Adrenal gland (tissue), 12 donors: ENCODE data around the gene ITGB3. TPM values are rescaled to one million over a fixed set of nuclear protein-coding genes. Genes with fewer than 3 reads are reported as not detected.

Experiments
- DNase-seq, 7 donors: peaks; one replicate each; pipeline ENCODE4 v3.0.0-alpha.2; 2019 to 2020
- H3K27ac ChIP-seq, 5 donors: fragments of 200-600 bp; sonication (generic) in 4 of 5; 1 replicate in 3 of 5; 2 replicates in 2 of 5; pipeline versions ENCODE4 v1.5.1 to v1.8.0; 2016 to 2020; ENCODE audit warnings: mild to moderate bottlenecking in 1 of 5
- H3K27me3 ChIP-seq: fragments of 200-600 bp; 2 replicates; pipeline ENCODE4 v1.8.0; 2021
- H3K36me3 ChIP-seq, 2 donors: fragments of 200-600 bp; replicated peaks in 1 of 2; 1 replicate in 1 of 2; 2 replicates in 1 of 2; pipeline versions ENCODE4 v1.5.1 to v1.8.0; 2018 to 2022
- H3K4me1 ChIP-seq, 2 donors: fragments of 200-600 bp; replicated peaks in 1 of 2; 1 replicate in 1 of 2; 2 replicates in 1 of 2; pipeline versions ENCODE4 v1.5.1 to v1.8.0; 2018 to 2021
- H3K4me3 ChIP-seq, 4 donors: fragments of 200-600 bp; sonication (generic) in 3 of 4; one replicate each; pipeline ENCODE4 v1.5.1; 2016 to 2018
- H3K9me3 ChIP-seq, 3 donors: fragments of 200-600 bp; sonication (generic) in 1 of 3; replicated peaks in 1 of 3; 1 replicate in 2 of 3; 2 replicates in 1 of 3; pipeline versions ENCODE4 v1.5.1 to v1.8.0; 2016 to 2021
- POLR2A ChIP-seq, 2 donors: fragments of 450-650 bp; IDR thresholded peaks; one replicate each; pipeline ENCODE4 v1.6.1; 2017; ENCODE audit warnings: antibody characterized with exemption in 2 of 2, mild to moderate bottlenecking in 2 of 2, moderate library complexity in 1 of 2
- WGBS, 4 donors: extraction: QIAGEN DNeasy Blood & Tissue Kit in 2 of 4; methylation state at CpG; one replicate each; pipeline versions ENCODE4 v1.1.5 to v1.1.7; 2013 to 2017; 5-methylcytosine and 5-hydroxymethylcytosine counted together
- intact Hi-C, 2 donors: fragments of 100-400 bp; cut with DNase I; formaldehyde crosslinking; loops; one replicate each; pipeline versions ENCODE4 v1.14.1 to v1.15.0; 2022 to 2023
- polyA plus RNA-seq, 3 donors: library from polyadenylated mRNA; stranded (reverse); fragments of 200-250 nt in 2 of 3; fragments of 350-450 nt in 1 of 3; fragmentation: Illumina TruSeq in 1 of 3; extraction: RNeasy Lipid Tissue Mini Kit (QIAGEN cat#74804) in 1 of 3; gene quantifications; one replicate each; pipeline ENCODE4 v1.2.3, GENCODE V29; 2013 to 2014
- small RNA-seq, 2 donors: library from RNA; depleted of rRNA; stranded (forward); fragments of <200 nt; gene quantifications; one replicate each; pipeline ENCODE3, GENCODE V24; 2016
- total RNA-seq, 9 donors: library from RNA; depleted of rRNA in 4 of 9; stranded (reverse); fragments of >200 nt in 4 of 9; fragments of 120-200 nt in 1 of 9; fragmentation: NEBNext Ultra II Directional in 1 of 9; extraction: Animal tissue kit (Norgen Biotek cat#: 25700) in 1 of 9; gene quantifications; one replicate each; pipeline versions ENCODE4 v1.1.0 to v1.2.4, GENCODE V29; 2013 to 2023
- TF ChIP-seq, protein P1 (sequence below), 6 experiments: fragments of 450-650 bp in 4 of 6; fragments of 200-600 bp in 2 of 6; sonication (generic) in 1 of 6; IDR thresholded peaks; 1 replicate in 5 of 6; 2 replicates in 1 of 6; pipeline versions ENCODE4 v1.5.1 to v1.8.0; 2016 to 2021; ENCODE audit warnings: antibody characterized with exemption in 6 of 6, mild to moderate bottlenecking in 2 of 6, moderate library complexity in 1 of 6
- donor health status: healthy with polysubstance abuse.
- donor health status: Bipolar disorder and iron deficiency.
- donor health status: DM: yes; HTN: yes; CAD: no.
- donor health status: DM: no; HTN: no; CAD: no.
- donor health status: DM: no; HTN: no; CAD: no.
- donor health status: DM: yes; HTN: yes; CAD: no.

ITGB3 gene
- total and polyA plus RNA-seq, 12 donors: 0.12 to 3.7 (median 1.5) TPM

DNA sequence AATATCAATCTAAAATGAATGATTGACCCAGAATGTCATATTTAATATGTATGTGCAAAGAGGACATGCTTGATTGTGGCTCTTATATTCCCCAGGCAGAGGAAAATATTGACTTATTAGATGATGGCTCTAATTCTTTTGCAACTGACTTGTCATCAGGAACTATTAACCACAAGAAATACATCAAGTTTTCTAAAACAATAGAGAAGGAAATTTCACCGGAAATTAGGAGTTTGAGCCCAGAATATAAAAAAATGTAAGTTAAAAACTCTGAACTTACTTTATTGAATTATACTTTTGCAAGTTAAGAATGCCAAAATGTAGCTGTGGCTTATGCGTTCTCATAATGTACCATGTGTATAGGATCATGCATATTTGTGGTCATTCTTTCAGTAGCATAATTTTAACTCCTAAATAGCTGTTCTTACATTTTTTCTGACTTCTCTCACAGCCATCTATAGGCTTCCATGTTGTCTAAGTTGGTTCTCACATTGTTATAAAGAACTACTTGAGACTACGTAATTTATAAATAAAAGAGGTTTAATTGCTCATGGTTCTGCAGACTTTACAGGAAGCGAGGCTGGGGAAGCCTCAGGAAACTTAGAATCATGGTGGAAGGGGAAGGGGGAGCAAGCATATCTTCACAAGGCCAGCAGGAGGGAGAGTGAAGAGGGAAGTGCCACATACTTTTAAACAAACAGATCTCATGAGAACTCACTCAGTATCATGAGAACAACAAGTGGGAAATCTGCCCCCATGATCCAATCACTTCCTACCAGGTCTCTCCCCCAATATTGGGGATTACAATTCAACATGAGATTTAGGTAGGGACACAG, 81.7 kb downstream of the ITGB3 start:
- no peak overlapping the region for H3K27ac ChIP-seq
- H3K27me3 ChIP-seq: no peaks in the 10 kb centered on the region
- 78 to 81% (median 80%) methylated on average over 4 of the region's 4 CpGs for WGBS, 4 donors
- no peaks in the 10 kb centered on the region for H3K4me1 ChIP-seq
- no peak for TF ChIP-seq POLR2A (IDR thresholded peaks at IDR 0.05)
- TF ChIP-seq, protein P1, sequence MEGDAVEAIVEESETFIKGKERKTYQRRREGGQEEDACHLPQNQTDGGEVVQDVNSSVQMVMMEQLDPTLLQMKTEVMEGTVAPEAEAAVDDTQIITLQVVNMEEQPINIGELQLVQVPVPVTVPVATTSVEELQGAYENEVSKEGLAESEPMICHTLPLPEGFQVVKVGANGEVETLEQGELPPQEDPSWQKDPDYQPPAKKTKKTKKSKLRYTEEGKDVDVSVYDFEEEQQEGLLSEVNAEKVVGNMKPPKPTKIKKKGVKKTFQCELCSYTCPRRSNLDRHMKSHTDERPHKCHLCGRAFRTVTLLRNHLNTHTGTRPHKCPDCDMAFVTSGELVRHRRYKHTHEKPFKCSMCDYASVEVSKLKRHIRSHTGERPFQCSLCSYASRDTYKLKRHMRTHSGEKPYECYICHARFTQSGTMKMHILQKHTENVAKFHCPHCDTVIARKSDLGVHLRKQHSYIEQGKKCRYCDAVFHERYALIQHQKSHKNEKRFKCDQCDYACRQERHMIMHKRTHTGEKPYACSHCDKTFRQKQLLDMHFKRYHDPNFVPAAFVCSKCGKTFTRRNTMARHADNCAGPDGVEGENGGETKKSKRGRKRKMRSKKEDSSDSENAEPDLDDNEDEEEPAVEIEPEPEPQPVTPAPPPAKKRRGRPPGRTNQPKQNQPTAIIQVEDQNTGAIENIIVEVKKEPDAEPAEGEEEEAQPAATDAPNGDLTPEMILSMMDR (IDR thresholded peaks at IDR 0.05): no peak
- no peaks in the 10 kb centered on the region for H3K9me3 ChIP-seq
- DNase-seq: no peak
- intact Hi-C loops: no loop called here
- H3K4me3 ChIP-seq: no peak overlapping the region
- no peaks in the 10 kb centered on the region for H3K36me3 ChIP-seq

DNA sequence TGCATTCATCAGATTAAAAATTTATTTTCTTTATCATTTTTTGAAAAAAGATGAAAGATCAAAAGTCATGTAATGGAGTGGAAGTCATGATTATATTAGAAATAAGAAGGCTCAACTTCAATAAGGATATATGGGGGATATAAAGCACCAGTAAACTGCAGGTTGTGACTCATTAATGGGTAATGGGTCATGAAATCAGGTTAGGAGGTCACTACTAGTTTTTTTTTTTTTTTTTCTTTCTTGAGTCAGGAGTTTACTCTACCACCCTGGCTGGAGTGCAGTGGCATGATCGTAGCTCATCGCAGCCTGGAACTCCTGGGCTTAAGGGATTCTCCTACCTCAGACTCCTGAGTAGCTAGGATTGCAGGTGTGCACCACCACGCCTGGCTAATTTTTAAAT, 84.4 kb downstream of the ITGB3 start:
- intact Hi-C loops: no loop called here
- TF ChIP-seq, protein P1 (IDR thresholded peaks at IDR 0.05): no peak
- TF ChIP-seq POLR2A (IDR thresholded peaks at IDR 0.05): no peak
- Histone ChIP-seq H3K4me3 (no peak overlapping the region), H3K4me1 (no peaks in the 10 kb centered on the region), H3K27ac (no peak overlapping the region), H3K9me3 (no peaks in the 10 kb centered on the region), H3K36me3 (no peaks in the 10 kb centered on the region), H3K27me3 (no peaks in the 10 kb centered on the region)
- WGBS, 4 donors: 85 to 96% (median 93%) methylated on average over 3 of the region's 3 CpGs
- DNase-seq: no peak

DNA sequence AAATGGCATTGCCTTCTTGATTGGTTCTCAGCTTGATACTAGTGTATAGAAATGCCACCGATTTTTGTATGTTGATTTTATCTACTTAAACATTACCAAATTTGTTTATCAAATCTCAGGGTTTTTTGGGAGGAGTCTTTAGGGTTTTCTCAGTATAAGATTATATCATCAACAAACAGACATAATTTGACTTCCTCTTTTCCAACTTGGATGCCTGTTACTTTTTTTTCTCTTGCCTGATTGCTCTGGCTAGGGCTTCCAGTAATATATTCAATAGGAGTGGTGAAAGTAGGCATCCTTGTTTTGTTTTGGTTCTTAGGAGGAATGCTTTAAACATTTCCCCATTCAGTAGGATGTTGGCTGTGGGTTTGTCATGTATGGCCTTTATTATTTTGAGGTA, 99.2 kb downstream of the ITGB3 start:
- Histone ChIP-seq H3K27ac (no peak overlapping the region), H3K36me3 (no peaks in the 10 kb centered on the region), H3K4me3 (no peak overlapping the region), H3K27me3 (no peaks in the 10 kb centered on the region), H3K9me3 (no peaks in the 10 kb centered on the region), H3K4me1 (no peaks in the 10 kb centered on the region)
- TF ChIP-seq, protein P1 (IDR thresholded peaks at IDR 0.05): no peak
- TF ChIP-seq POLR2A (IDR thresholded peaks at IDR 0.05): no peak
- WGBS, 4 donors: 81 to 88% (median 82%) methylated on average over 1 of the region's 1 CpG
- no peak for DNase-seq
- intact Hi-C loops: no loop called here

DNA sequence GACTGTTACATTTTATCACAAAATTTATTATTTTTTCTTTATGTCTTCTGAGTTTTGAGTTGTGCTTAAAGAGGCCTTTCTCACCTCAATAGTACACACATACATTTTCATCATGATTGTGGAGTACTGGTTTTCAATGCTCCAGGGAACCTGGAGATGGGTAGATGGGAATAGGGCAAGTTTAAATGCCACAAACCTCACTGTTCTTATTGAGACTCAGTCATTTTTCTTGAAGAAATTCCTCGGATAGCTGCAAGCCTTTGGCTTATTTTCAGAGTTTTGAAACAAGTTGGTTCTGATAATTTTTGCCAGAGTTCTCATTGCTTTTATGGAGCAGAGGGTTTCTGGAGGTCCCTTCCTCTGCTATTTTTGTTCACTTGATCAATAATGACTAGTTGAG, 105.0 kb downstream of the ITGB3 start:
- no peak overlapping the region for H3K4me3 ChIP-seq
- WGBS, 4 donors: 64 to 93% (median 84%) methylated on average over 1 of the region's 1 CpG
- no peak for TF ChIP-seq POLR2A (IDR thresholded peaks at IDR 0.05)
- TF ChIP-seq, protein P1 (IDR thresholded peaks at IDR 0.05): no peak

More for the DNA sequence above, 105.0 kb downstream of the ITGB3 start:
- Histone ChIP-seq H3K4me1 (no peaks in the 10 kb centered on the region), H3K36me3 (no peaks in the 10 kb centered on the region), H3K27ac (no peak overlapping the region), H3K27me3 (no peaks in the 10 kb centered on the region), H3K9me3 (no peaks in the 10 kb centered on the region)
- intact Hi-C loops: no loop called here
- DNase-seq: no peak

Small RNA genes within 50 kb of the gene (small RNA-seq; reads per million reads assigned to genes)
- gene RNU7-186P: 0 reads per million in 2 donors

Other genes starting within 250 kb of the ITGB3 start
- 100 to 1,000 TPM in 2 of 9 donors, 10 to 100 TPM in 7; 33.9 to 153 (median 78.6) TPM for gene CDC27, start 64.5 kb upstream of the ITGB3 start, total RNA-seq
- 10 to 100 TPM; 13.5 to 74.0 (median 21.1) TPM for gene CDC27, start 64.5 kb upstream of the ITGB3 start, polyA plus RNA-seq
- 1 to 10 TPM in 2 of 9 donors, under 1 TPM in 2, not detected in 5; 0.36 to 4.9 (median 1.1) TPM for gene MYL4, start 44.5 kb upstream of the ITGB3 start, total RNA-seq
- gene MYL4, start 44.5 kb upstream of the ITGB3 start, polyA plus RNA-seq: 1 to 10 TPM in 1 of 3 donors, under 1 TPM in 1, not detected in 1; 0.51 to 1.4 TPM
- gene EFCAB13, start 70.1 kb downstream of the ITGB3 start, total RNA-seq: 1 to 10 TPM; 1.1 to 7.5 (median 3.5) TPM
- gene EFCAB13, start 70.1 kb downstream of the ITGB3 start, polyA plus RNA-seq: 1 to 10 TPM; 1.2 to 3.3 (median 1.3) TPM